Stimulated activated CD8-positive, alpha-beta memory T cell treated with anti-CD3 and anti-CD28 coated beads, Interleukin-12 subunit alpha, Interleukin-12 subunit beta, amount 100 ng/mL, for 24 hours (primary cell): ENCODE data around the gene RNF169.

Source experiments
- DNase-seq: peaks from one replicate; pipeline ENCODE4 v3.0.0-alpha.2; 2020; ENCODE audit errors: extremely low read depth

The RNF169 gene

DNA sequence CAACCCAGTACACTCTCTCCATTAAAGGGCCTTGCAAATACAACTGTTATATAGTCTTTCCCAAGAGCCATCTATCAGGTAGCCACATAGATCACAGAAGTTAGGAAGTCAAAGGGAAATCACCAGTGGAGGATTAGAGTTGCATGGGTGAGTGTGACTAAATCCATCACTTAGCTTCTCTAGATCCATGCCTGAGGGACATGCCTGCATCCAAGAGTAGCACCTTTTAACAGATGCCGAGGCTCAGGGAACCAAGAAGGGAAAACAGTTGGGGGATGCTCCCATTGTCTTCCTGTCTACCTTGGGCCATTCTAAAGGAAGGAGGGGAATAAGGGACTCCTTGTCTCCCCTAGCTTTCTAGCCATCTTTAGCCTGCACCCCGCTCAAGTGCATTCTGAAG is 122.4 kb downstream of the RNF169 start:
- DNase-seq, result no peak

DNA sequence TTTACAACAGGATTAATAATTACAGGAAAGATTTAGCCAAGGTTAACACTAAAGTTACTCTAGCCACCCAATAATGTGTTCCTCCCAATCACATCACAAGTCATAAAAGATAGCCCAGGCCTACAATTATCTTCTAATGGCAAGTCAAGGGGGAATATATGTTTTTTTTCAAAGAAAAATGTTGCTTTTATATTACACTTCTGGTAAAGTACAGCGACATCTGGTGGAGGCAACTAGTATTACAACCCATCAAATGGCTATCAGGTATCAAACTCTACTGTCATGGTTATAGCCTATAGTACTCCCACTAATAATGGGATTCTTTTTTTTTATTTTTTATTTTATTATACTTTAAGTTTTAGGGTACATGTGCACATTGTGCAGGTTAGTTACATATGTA is 128.5 kb downstream of the RNF169 start:
- DNase-seq, result no peak
